ENCODE data around the gene CBLB.

- TF ChIP-seq CTCF (IDR thresholded peaks at IDR 0.05 in 8 of 11, conservative IDR thresholded peaks at IDR 0.05 in 3 of 11) (no peak), POLR2A (IDR thresholded peaks at IDR 0.05) (no peak)
Observed at GRCh38 chr3:105791919-105792786, 76.7 kb downstream of the CBLB start.
